SH-SY5Y (cell line): ENCODE measurements around the gene KLK1.

Experiments used
- GATA2 ChIP-seq: IDR thresholded peaks from 2 replicates; pipeline ENCODE4 v1.6.1; 2011; ENCODE audit warnings: mild to moderate bottlenecking, low read depth, low read length
- GATA3 ChIP-seq: IDR thresholded peaks from 2 replicates; pipeline ENCODE4 v1.6.1; 2011; ENCODE audit warnings: low read depth, mild to moderate bottlenecking, low read length, moderate library complexity

DNA sequence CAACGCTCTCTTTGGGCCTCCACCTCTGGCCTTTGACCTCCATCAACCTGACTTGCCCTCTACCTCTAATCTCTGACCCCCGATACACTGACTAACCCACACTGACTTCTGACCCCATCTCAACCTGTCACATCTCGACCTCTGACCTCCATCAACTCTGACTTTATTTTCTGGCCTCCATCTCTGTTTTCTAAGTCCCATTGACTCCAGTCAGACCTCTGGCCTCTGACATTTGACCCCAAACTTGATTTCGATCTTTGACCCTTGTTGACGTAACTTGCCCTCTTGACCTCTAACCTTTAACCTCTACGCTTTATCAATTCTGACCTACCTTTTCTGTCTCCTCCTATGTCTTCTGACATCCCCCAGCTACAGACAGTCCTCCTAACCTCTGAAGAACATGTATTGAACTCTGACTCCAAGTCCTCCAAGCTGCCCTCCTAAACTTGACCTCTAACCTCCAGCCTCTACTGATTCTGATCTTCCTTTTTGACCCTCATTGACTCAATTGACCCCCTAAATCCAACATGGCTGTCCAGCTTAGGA is 32.6 kb downstream of the KLK1 start:
- TF ChIP-seq GATA2 (no peak), GATA3 (no peak)
